OCI-LY7 (cell line): Measurements from ENCODE around the gene LINC01488. TPM values are rescaled to one million over a fixed set of nuclear protein-coding genes. Genes with fewer than 3 reads are reported as not detected.

Experiments used
- BruUV-seq: library from RNA; stranded (reverse); fragments of 400-500 nt; replicated peaks from 2 replicates; lab custom pipeline; 2021; lab: Mats Ljungman, UMichigan
- CTCF ChIA-PET: fragments of 300-600 bp; sonication (Branson Sonifier 250); formaldehyde crosslinking; loops from one replicate; lab custom pipeline; 2022; ENCODE audit warnings: antibody characterized with exemption; ENCODE audit not compliant: unreplicated experiment; lab: Charles Lee
- POLR2A ChIA-PET: fragments of 300-600 bp; sonication (Branson Sonifier 250); formaldehyde crosslinking; loops from one replicate; lab custom pipeline; 2022; ENCODE audit warnings: antibody characterized with exemption; lab: Charles Lee
- DNase-seq: peaks from one replicate; pipeline ENCODE4 v3.0.0-alpha.2; 2015; ENCODE audit warnings: low spot score
- H2AFZ ChIP-seq: fragments of 200-600 bp; sonication (generic), shearing (Covaris generic); 2 replicates; pipeline ENCODE4 v1.6.1; 2014; ENCODE audit warnings: mild to moderate bottlenecking, antibody characterized with exemption, low read length, moderate library complexity
- H3K27ac ChIP-seq: fragments of 200-600 bp; sonication (generic); 2 replicates; pipeline ENCODE4 v1.5.1; 2014; ENCODE audit warnings: mixed run types, low read depth, mild to moderate bottlenecking, moderate library complexity, low read length, inconsistent platforms; ENCODE audit not compliant: poor library complexity, severe bottlenecking
- H3K36me3 ChIP-seq: fragments of 200-600 bp; sonication (generic); 2 replicates; pipeline ENCODE4 v1.6.1; 2014; ENCODE audit warnings: mild to moderate bottlenecking, antibody characterized with exemption, low read length, moderate library complexity, mixed read lengths; ENCODE audit not compliant: insufficient read depth
- H3K4me1 ChIP-seq: fragments of 200-600 bp; sonication (generic); 2 replicates; pipeline ENCODE4 v1.5.1; 2014; ENCODE audit warnings: mild to moderate bottlenecking, low read length; ENCODE audit not compliant: insufficient read depth, poor library complexity, severe bottlenecking
- H3K4me2 ChIP-seq: fragments of 200-600 bp; sonication (generic); 2 replicates; pipeline ENCODE4 v1.6.1; 2014; ENCODE audit warnings: mild to moderate bottlenecking, low read length
- H3K4me3 ChIP-seq: fragments of 200-600 bp; sonication (generic); 2 replicates; pipeline ENCODE4 v1.5.1; 2014; ENCODE audit warnings: mild to moderate bottlenecking, low read depth, low read length; ENCODE audit not compliant: poor library complexity, severe bottlenecking
- H3K79me2 ChIP-seq: fragments of 200-600 bp; sonication (generic); 2 replicates; pipeline ENCODE4 v1.6.1; 2016; ENCODE audit warnings: low read depth, mild to moderate bottlenecking, low read length, moderate library complexity, mixed read lengths; ENCODE audit not compliant: insufficient read depth
- H3K9me2 ChIP-seq: fragments of 200-600 bp; sonication (generic); 2 replicates; pipeline ENCODE4 v1.6.1; 2016; ENCODE audit warnings: mild to moderate bottlenecking, low read length, mixed read lengths; ENCODE audit not compliant: insufficient read depth
- H3K9me3 ChIP-seq: fragments of 200-600 bp; sonication (generic); 2 replicates; pipeline ENCODE4 v1.6.1; 2014; ENCODE audit warnings: mild to moderate bottlenecking, mixed run types, low read length, mixed read lengths
- H4K20me1 ChIP-seq: fragments of 200-600 bp; sonication (generic); 2 replicates; pipeline ENCODE4 v1.6.1; 2014; ENCODE audit warnings: mild to moderate bottlenecking, antibody characterized with exemption, low read length, moderate library complexity, mixed read lengths; ENCODE audit not compliant: insufficient read depth
- EZH2phosphoT487 ChIP-seq: fragments of 200-600 bp; sonication (generic); IDR thresholded peaks from 2 replicates; pipeline ENCODE4 v1.6.1; 2018; ENCODE audit warnings: low read depth, borderline replicate concordance, mild to moderate bottlenecking, mixed run types, antibody characterized with exemption, low read length, moderate library complexity, mixed read lengths
- intact Hi-C: fragments of 100-400 bp; cut with micrococcal nuclease; formaldehyde crosslinking; loops from one replicate; pipeline ENCODE4 v1.10.0; 2022; ENCODE audit not compliant: unreplicated experiment
- total RNA-seq, 2 experiments: library from RNA; depleted of rRNA in 1 of 2; stranded (reverse); fragments of >200 nt in 1 of 2; shearing (Covaris generic) in 1 of 2; gene quantifications; 2 replicates each; pipeline ENCODE4 v1.2.3, GENCODE V29; 2014 to 2022
- TF ChIP-seq, protein P1 (sequence below): fragments of 200-600 bp; sonication (generic); conservative IDR thresholded peaks from 2 replicates; pipeline ENCODE4 v1.5.1; 2014; ENCODE audit warnings: mild to moderate bottlenecking, antibody characterized with exemption, low read length, moderate library complexity, mixed read lengths

Gene LINC01488
- total RNA-seq, 2 experiments from 2014 or later: not detected

DNA sequence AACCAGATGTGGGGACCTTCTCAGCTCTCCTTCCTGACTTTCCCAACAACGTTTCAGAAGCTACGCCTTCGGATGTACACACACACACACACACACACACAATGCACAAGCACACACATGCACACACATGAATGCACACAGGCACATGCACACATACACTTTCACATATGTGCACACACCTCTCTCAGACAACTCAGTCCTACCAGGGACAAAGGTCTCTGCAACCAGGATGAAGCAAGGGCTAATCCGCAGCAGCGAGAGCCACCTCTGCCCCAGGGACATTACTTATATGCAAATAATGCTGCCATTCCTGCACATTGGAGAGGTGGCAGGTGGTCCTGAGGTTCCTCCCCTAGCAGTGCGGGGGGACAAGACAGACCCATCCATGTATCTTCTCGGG is 27.4 kb upstream of the LINC01488 start:
- Histone ChIP-seq H3K27ac (no peak overlapping the region), H3K79me2 (no peaks in the 10 kb centered on the region), H2AFZ (no peak overlapping the region), H3K4me3 (no peak overlapping the region), H3K4me2 (no peak overlapping the region), H3K9me3 (no peaks in the 10 kb centered on the region), H3K4me1 (no peaks in the 10 kb centered on the region), H4K20me1 (no peaks in the 10 kb centered on the region), H3K36me3 (no peaks in the 10 kb centered on the region), H3K9me2 (no peaks in the 10 kb centered on the region)
- no TSS peak for BruUV-seq
- POLR2A ChIA-PET: no interaction called here
- intact Hi-C loops: no loop called here
- TF ChIP-seq EZH2phosphoT487: no peak
- TF ChIP-seq, protein P1, sequence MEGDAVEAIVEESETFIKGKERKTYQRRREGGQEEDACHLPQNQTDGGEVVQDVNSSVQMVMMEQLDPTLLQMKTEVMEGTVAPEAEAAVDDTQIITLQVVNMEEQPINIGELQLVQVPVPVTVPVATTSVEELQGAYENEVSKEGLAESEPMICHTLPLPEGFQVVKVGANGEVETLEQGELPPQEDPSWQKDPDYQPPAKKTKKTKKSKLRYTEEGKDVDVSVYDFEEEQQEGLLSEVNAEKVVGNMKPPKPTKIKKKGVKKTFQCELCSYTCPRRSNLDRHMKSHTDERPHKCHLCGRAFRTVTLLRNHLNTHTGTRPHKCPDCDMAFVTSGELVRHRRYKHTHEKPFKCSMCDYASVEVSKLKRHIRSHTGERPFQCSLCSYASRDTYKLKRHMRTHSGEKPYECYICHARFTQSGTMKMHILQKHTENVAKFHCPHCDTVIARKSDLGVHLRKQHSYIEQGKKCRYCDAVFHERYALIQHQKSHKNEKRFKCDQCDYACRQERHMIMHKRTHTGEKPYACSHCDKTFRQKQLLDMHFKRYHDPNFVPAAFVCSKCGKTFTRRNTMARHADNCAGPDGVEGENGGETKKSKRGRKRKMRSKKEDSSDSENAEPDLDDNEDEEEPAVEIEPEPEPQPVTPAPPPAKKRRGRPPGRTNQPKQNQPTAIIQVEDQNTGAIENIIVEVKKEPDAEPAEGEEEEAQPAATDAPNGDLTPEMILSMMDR: no peak
- CTCF ChIA-PET: no interaction called here
- no peak for DNase-seq

DNA sequence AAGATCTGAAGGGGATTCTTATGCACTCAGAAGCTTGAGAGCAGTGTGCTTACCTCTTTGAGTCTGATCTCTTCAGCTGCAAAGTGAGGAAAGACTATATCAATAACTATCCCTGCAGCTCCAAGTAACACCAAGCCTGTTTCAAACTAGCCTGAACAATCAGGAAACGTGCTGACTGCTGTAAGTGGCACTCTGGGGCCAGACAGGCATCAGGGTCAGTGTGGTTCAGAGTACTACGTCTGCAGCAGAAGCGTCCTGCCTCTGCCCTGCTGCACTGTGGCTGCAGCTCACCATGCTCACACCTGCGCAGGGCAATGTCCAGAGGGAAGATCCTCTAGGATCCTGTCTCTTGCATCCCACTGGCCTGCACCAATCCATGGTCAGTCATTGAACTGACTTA is 25.5 kb upstream of the LINC01488 start:
- Histone ChIP-seq H3K4me2 (no peak overlapping the region), H2AFZ (no peak overlapping the region), H3K4me1 (no peaks in the 10 kb centered on the region), H3K9me3 (no peaks in the 10 kb centered on the region), H3K27ac (no peak overlapping the region), H3K9me2 (no peaks in the 10 kb centered on the region), H3K4me3 (no peak overlapping the region), H3K79me2 (no peaks in the 10 kb centered on the region), H3K36me3 (no peaks in the 10 kb centered on the region), H4K20me1 (no peaks in the 10 kb centered on the region)
- POLR2A ChIA-PET: no interaction called here
- TF ChIP-seq, protein P1: no peak
- no peak for TF ChIP-seq EZH2phosphoT487
- intact Hi-C loops: no loop called here
- no peak for DNase-seq
- CTCF ChIA-PET: no interaction called here
- BruUV-seq: no TSS peak

DNA sequence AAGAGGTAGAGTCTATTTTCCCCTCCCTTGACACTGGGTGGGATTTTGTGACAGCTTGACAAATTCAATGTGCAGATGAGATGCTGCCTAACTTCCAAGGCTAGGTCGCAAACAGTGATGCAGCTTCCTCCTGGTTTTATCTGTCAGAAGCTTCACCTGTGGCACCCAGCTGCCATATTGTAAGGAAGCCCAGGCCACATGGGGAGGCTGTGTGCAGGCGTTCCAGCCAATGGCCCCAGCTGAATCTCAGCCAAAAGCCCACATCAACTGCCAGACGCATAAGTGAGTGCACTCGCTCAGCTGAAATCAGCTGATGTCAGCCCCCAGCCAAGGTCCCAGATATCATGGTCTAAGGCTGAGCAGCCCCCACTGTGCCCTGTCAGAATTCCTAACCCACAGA is 24.8 kb upstream of the LINC01488 start:
- intact Hi-C loops: no loop called here
- no peaks in the 10 kb centered on the region for H3K36me3 ChIP-seq
- H3K4me3 ChIP-seq: no peak overlapping the region
- H3K79me2 ChIP-seq: no peaks in the 10 kb centered on the region
- BruUV-seq: no TSS peak
- no peaks in the 10 kb centered on the region for H3K9me2 ChIP-seq
- H4K20me1 ChIP-seq: no peaks in the 10 kb centered on the region
- DNase-seq: no peak
- TF ChIP-seq EZH2phosphoT487: no peak
- TF ChIP-seq, protein P1: no peak
- no peaks in the 10 kb centered on the region for H3K9me3 ChIP-seq
- POLR2A ChIA-PET: no interaction called here
- no peak overlapping the region for H3K27ac ChIP-seq
- no peaks in the 10 kb centered on the region for H3K4me1 ChIP-seq
- no peak overlapping the region for H2AFZ ChIP-seq
- H3K4me2 ChIP-seq: no peak overlapping the region
- CTCF ChIA-PET: no interaction called here
